Activated CD8-positive, alpha-beta T cell treated with anti-CD3 and anti-CD28 coated beads, Interleukin-2, amount 10 ng/mL, durations not matched to agents 7 days and 5 days (primary cell): Measurements from ENCODE around the gene STK32A. TPM values are rescaled to one million over a fixed set of nuclear protein-coding genes. Genes with fewer than 3 reads are reported as not detected.

Experiments
- ATAC-seq: fragments of 150-1000 bp; cut with Tn5 transposase; one replicate; pipeline ENCODE4 v1.10.0; 2021; ENCODE audit warnings: moderate library complexity
- CTCF ChIA-PET: fragments of 350-600 bp; sonication (Branson Sonifier 250); formaldehyde crosslinking; loops from one replicate; lab custom pipeline; 2021; ENCODE audit warnings: antibody characterized with exemption; lab: Charles Lee
- POLR2A ChIA-PET: fragments of 350-600 bp; sonication (Branson Sonifier 250); formaldehyde crosslinking; loops from one replicate; lab custom pipeline; 2021; ENCODE audit warnings: antibody characterized with exemption; lab: Charles Lee
- DNase-seq: peaks from one replicate; pipeline ENCODE4 v3.0.0-alpha.2; 2020
- H3K27ac Mint-ChIP-seq: one replicate; pipeline ENCODE4 v1.8.0; 2021; ENCODE audit warnings: mild to moderate bottlenecking, mixed read lengths
- H3K27me3 Mint-ChIP-seq: one replicate; pipeline ENCODE4 v1.8.0; 2021; ENCODE audit warnings: low read depth, mixed read lengths
- H3K36me3 Mint-ChIP-seq: one replicate; pipeline ENCODE4 v1.8.0; 2021; ENCODE audit warnings: low read depth, mixed read lengths
- H3K4me1 Mint-ChIP-seq: one replicate; pipeline ENCODE4 v1.8.0; 2021; ENCODE audit warnings: low read depth, mixed read lengths
- H3K4me3 Mint-ChIP-seq: one replicate; pipeline ENCODE4 v1.8.0; 2021; ENCODE audit warnings: mild to moderate bottlenecking, mixed read lengths
- H3K9me3 Mint-ChIP-seq: one replicate; pipeline ENCODE4 v1.8.0; 2022; ENCODE audit warnings: mixed read lengths; ENCODE audit not compliant: insufficient read depth
- total RNA-seq, 2 experiments: library from RNA; stranded (reverse); gene quantifications; one replicate each; pipeline ENCODE4 v1.2.3, GENCODE V29; 2021

The STK32A gene
- total RNA-seq, 2 experiments from 2014 or later, result not detected

GRCh38 chr5:147321569-147321968, 86.7 kb downstream of the STK32A start:
- Mint-ChIP-seq H3K4me3 (no peak overlapping the region), H3K36me3 (no peaks in the 10 kb centered on the region), H3K27me3 (no peaks in the 10 kb centered on the region), H3K9me3 (no peaks in the 10 kb centered on the region), H3K4me1 (no peaks in the 10 kb centered on the region), H3K27ac (no peak overlapping the region)
- ChIA-PET CTCF (no interaction called here), POLR2A (no interaction called here)
- ATAC-seq (no peak), DNase-seq (no peak)

GRCh38 chr5:147327421-147327820, 92.6 kb downstream of the STK32A start:
- Mint-ChIP-seq H3K27me3 (no peaks in the 10 kb centered on the region), H3K27ac (no peak overlapping the region), H3K36me3 (no peaks in the 10 kb centered on the region), H3K9me3 (no peaks in the 10 kb centered on the region), H3K4me3 (no peak overlapping the region), H3K4me1 (no peaks in the 10 kb centered on the region)
- ATAC-seq (no peak), DNase-seq (no peak)
- ChIA-PET CTCF (no interaction called here), POLR2A (no interaction called here)

- no peak for ATAC-seq
- no peaks in the 10 kb centered on the region for H3K9me3 Mint-ChIP-seq
- no peaks in the 10 kb centered on the region for H3K4me1 Mint-ChIP-seq
- ChIA-PET CTCF (no interaction called here), POLR2A (no interaction called here)
- no peak overlapping the region for H3K27ac Mint-ChIP-seq
- H3K36me3 Mint-ChIP-seq, result no peaks in the 10 kb centered on the region
- DNase-seq, result no peak
- no peaks in the 10 kb centered on the region for H3K27me3 Mint-ChIP-seq
- no peak overlapping the region for H3K4me3 Mint-ChIP-seq
These were observed 93.1 kb downstream of the STK32A start for GRCh38 chr5:147327905-147328304.

- no peak for ATAC-seq
- CTCF ChIA-PET, result no interaction called here
These were observed 97.8 kb downstream of the STK32A start for GRCh38 chr5:147332658-147333057.

GRCh38 chr5:147336876-147337275, 102.0 kb downstream of the STK32A start:
- CTCF ChIA-PET, result no interaction called here
- POLR2A ChIA-PET, result no interaction called here
- H3K36me3 Mint-ChIP-seq, result no peaks in the 10 kb centered on the region

More at GRCh38 chr5:147332658-147333057, 97.8 kb downstream of the STK32A start:
- Mint-ChIP-seq H3K4me1 (no peaks in the 10 kb centered on the region), H3K9me3 (no peaks in the 10 kb centered on the region), H3K36me3 (no peaks in the 10 kb centered on the region), H3K4me3 (no peak overlapping the region), H3K27ac (no peak overlapping the region), H3K27me3 (no peaks in the 10 kb centered on the region)
- POLR2A ChIA-PET, result no interaction called here
- DNase-seq, result no peak

GRCh38 chr5:147339313-147339712, 104.5 kb downstream of the STK32A start:
- no peaks in the 10 kb centered on the region for H3K36me3 Mint-ChIP-seq
- no peak overlapping the region for H3K4me3 Mint-ChIP-seq
- no peaks in the 10 kb centered on the region for H3K27me3 Mint-ChIP-seq
- no peaks in the 10 kb centered on the region for H3K4me1 Mint-ChIP-seq
- DNase-seq (no peak), ATAC-seq (no peak)
- ChIA-PET CTCF (interaction anchor here (1.0 kb wide), 1 partner anchor 150 kb away, joined by 4 read pairs; no protein-coding TSS in a partner anchor), POLR2A (no interaction called here)
- no peak overlapping the region for H3K27ac Mint-ChIP-seq
- no peaks in the 10 kb centered on the region for H3K9me3 Mint-ChIP-seq

More at GRCh38 chr5:147336876-147337275, 102.0 kb downstream of the STK32A start:
- H3K27ac Mint-ChIP-seq, result no peak overlapping the region
- no peaks in the 10 kb centered on the region for H3K9me3 Mint-ChIP-seq
- no peak overlapping the region for H3K4me3 Mint-ChIP-seq
- no peaks in the 10 kb centered on the region for H3K27me3 Mint-ChIP-seq
- H3K4me1 Mint-ChIP-seq, result no peaks in the 10 kb centered on the region
- no peak for ATAC-seq
- DNase-seq, result no peak

GRCh38 chr5:147340941-147341340, 106.1 kb downstream of the STK32A start:
- no peaks in the 10 kb centered on the region for H3K4me1 Mint-ChIP-seq

GRCh38 chr5:147341345-147341744, 106.5 kb downstream of the STK32A start:
- Mint-ChIP-seq H3K4me1 (no peaks in the 10 kb centered on the region), H3K27ac (no peak overlapping the region), H3K4me3 (no peak overlapping the region), H3K36me3 (no peaks in the 10 kb centered on the region), H3K9me3 (no peaks in the 10 kb centered on the region), H3K27me3 (no peaks in the 10 kb centered on the region)
- CTCF ChIA-PET, result no interaction called here
- no peak for ATAC-seq
- DNase-seq, result no peak
- POLR2A ChIA-PET, result no interaction called here

More at GRCh38 chr5:147340941-147341340, 106.1 kb downstream of the STK32A start:
- H3K9me3 Mint-ChIP-seq, result no peaks in the 10 kb centered on the region
- CTCF ChIA-PET, result no interaction called here
- no peak for DNase-seq
- no peaks in the 10 kb centered on the region for H3K36me3 Mint-ChIP-seq
- H3K27ac Mint-ChIP-seq, result no peak overlapping the region
- no peak overlapping the region for H3K4me3 Mint-ChIP-seq
- POLR2A ChIA-PET, result no interaction called here
- ATAC-seq, result no peak
- no peaks in the 10 kb centered on the region for H3K27me3 Mint-ChIP-seq

GRCh38 chr5:147344861-147345260, 110.0 kb downstream of the STK32A start:
- DNase-seq, result no peak
- H3K9me3 Mint-ChIP-seq, result no peaks in the 10 kb centered on the region
- H3K4me1 Mint-ChIP-seq, result no peaks in the 10 kb centered on the region
- no peak for ATAC-seq
- H3K27ac Mint-ChIP-seq, result no peak overlapping the region
- ChIA-PET POLR2A (no interaction called here), CTCF (no interaction called here)
- no peaks in the 10 kb centered on the region for H3K27me3 Mint-ChIP-seq
- no peak overlapping the region for H3K4me3 Mint-ChIP-seq
- H3K36me3 Mint-ChIP-seq, result no peaks in the 10 kb centered on the region

- H3K36me3 Mint-ChIP-seq, result no peaks in the 10 kb centered on the region
- ChIA-PET POLR2A (no interaction called here), CTCF (no interaction called here)
These were observed 111.3 kb downstream of the STK32A start for GRCh38 chr5:147346006-147346561.

GRCh38 chr5:147348046-147348445, 113.2 kb downstream of the STK32A start:
- Mint-ChIP-seq H3K4me3 (no peak overlapping the region), H3K9me3 (no peaks in the 10 kb centered on the region), H3K27me3 (no peaks in the 10 kb centered on the region), H3K4me1 (no peaks in the 10 kb centered on the region), H3K27ac (no peak overlapping the region), H3K36me3 (no peaks in the 10 kb centered on the region)
- POLR2A ChIA-PET, result no interaction called here
- DNase-seq (no peak), ATAC-seq (no peak)
- CTCF ChIA-PET, result no interaction called here

More at GRCh38 chr5:147346006-147346561, 111.3 kb downstream of the STK32A start:
- DNase-seq (no peak), ATAC-seq (no peak)
- Mint-ChIP-seq H3K4me3 (no peak overlapping the region), H3K4me1 (no peaks in the 10 kb centered on the region), H3K27me3 (no peaks in the 10 kb centered on the region), H3K27ac (no peak overlapping the region), H3K9me3 (no peaks in the 10 kb centered on the region)

GRCh38 chr5:147348451-147348850, 113.6 kb downstream of the STK32A start:
- H3K27ac Mint-ChIP-seq, result no peak overlapping the region
- H3K9me3 Mint-ChIP-seq, result no peaks in the 10 kb centered on the region
- no peaks in the 10 kb centered on the region for H3K4me1 Mint-ChIP-seq
- ATAC-seq, result no peak
- no peak overlapping the region for H3K4me3 Mint-ChIP-seq
- H3K27me3 Mint-ChIP-seq, result no peaks in the 10 kb centered on the region
- no peak for DNase-seq
- no peaks in the 10 kb centered on the region for H3K36me3 Mint-ChIP-seq
- CTCF ChIA-PET, result no interaction called here
- POLR2A ChIA-PET, result no interaction called here

- CTCF ChIA-PET, result no interaction called here
These were observed 114.4 kb downstream of the STK32A start for GRCh38 chr5:147349241-147349640.

More at GRCh38 chr5:147349241-147349640, 114.4 kb downstream of the STK32A start:
- Mint-ChIP-seq H3K4me3 (no peak overlapping the region), H3K4me1 (no peaks in the 10 kb centered on the region), H3K36me3 (no peaks in the 10 kb centered on the region), H3K9me3 (no peaks in the 10 kb centered on the region), H3K27ac (no peak overlapping the region), H3K27me3 (no peaks in the 10 kb centered on the region)
- ATAC-seq (no peak), DNase-seq (no peak)
- POLR2A ChIA-PET, result no interaction called here
